Measurements from ENCODE around the gene PSMA7. TPM values are rescaled to one million over a fixed set of nuclear protein-coding genes. Genes with fewer than 3 reads are reported as not detected.

Gene PSMA7
- total RNA-seq, 1 donor = 215 TPM

DNA sequence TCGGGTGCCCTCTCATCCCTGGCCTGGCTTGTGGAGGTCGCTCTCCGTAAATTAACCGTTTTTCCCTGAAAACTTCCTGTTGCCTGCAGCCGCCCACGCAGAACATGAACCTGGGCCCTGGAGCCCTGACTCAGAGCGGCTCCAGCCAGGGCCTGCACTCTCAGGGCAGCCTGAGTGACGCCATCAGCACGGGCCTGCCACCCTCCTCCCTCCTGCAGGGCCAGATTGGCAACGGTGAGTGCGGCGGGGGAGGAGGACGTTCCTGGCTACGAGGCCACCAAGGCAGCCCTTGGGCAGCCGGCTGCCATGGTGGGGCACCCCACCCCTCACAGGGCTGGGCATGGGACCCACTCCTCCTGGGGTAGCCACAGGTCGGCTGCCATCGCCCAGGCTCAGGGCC, 18.2 kb upstream of the PSMA7 start:
- H3K36me3 ChIP-seq (ENCODE audit: insufficient read depth, low read length) = peaks cover 21% of the 10 kb centered on the region

DNA sequence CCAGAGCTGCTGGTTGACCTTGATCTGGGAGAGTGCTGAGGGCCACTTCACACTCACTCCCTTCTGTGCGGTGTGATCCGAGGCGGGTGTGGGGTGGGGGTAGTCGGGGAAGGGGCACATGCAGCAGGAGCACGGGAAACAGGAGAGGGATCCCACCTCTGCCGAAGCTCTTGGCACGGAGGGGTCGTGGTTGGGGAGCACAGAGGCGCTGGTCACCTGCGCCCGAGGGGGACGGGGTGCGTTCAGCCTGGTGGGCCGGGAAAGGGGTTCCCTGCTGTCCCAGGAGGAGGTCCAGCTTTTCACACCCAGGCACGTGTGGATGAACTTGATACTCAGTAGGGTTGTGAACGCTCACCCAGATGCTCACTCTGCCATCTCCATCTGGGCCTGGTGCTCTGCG, 17.7 kb upstream of the PSMA7 start:
- Histone ChIP-seq H4K20me1 (ENCODE audit: insufficient read depth, low read length) (peaks cover 17% of the 10 kb centered on the region), H3K27ac (ENCODE audit: low read depth, low read length) (peak overlapping the region; percentile 86), H3K79me2 (ENCODE audit: insufficient read depth, low read length) (peaks cover 49% of the 10 kb centered on the region), H3K27me3 (ENCODE audit: insufficient read depth, low read length) (no peaks in the 10 kb centered on the region), H3K36me3 (ENCODE audit: insufficient read depth, low read length) (peaks cover 19% of the 10 kb centered on the region), H3K4me1 (ENCODE audit: insufficient read depth, low read length) (peaks cover 20% of the 10 kb centered on the region), H2AFZ (ENCODE audit: low read length) (no peak overlapping the region), H3K4me2 (ENCODE audit: insufficient read depth, low read length) (peak overlapping the region; percentile 57), H3K4me3 (ENCODE audit: insufficient read depth, low read length) (peak overlapping the region; percentile 24), H3K9me3 (ENCODE audit: low read depth, low read length) (no peaks in the 10 kb centered on the region)
- TF ChIP-seq, protein P1, sequence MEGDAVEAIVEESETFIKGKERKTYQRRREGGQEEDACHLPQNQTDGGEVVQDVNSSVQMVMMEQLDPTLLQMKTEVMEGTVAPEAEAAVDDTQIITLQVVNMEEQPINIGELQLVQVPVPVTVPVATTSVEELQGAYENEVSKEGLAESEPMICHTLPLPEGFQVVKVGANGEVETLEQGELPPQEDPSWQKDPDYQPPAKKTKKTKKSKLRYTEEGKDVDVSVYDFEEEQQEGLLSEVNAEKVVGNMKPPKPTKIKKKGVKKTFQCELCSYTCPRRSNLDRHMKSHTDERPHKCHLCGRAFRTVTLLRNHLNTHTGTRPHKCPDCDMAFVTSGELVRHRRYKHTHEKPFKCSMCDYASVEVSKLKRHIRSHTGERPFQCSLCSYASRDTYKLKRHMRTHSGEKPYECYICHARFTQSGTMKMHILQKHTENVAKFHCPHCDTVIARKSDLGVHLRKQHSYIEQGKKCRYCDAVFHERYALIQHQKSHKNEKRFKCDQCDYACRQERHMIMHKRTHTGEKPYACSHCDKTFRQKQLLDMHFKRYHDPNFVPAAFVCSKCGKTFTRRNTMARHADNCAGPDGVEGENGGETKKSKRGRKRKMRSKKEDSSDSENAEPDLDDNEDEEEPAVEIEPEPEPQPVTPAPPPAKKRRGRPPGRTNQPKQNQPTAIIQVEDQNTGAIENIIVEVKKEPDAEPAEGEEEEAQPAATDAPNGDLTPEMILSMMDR (IDR thresholded peaks at IDR 0.05; ENCODE audit: extremely low read depth, low read depth, low read length) = no peak
- DNase-seq (ENCODE audit: insufficient read length, low spot score, missing footprints) = no peak

More for the DNA sequence above, 18.2 kb upstream of the PSMA7 start:
- Histone ChIP-seq H3K4me2 (ENCODE audit: insufficient read depth, low read length) (peak overlapping the region; percentile 57), H4K20me1 (ENCODE audit: insufficient read depth, low read length) (peaks cover 13% of the 10 kb centered on the region), H2AFZ (ENCODE audit: low read length) (peak overlapping the region; percentile 57), H3K4me1 (ENCODE audit: insufficient read depth, low read length) (peaks cover 20% of the 10 kb centered on the region), H3K4me3 (ENCODE audit: insufficient read depth, low read length) (peak overlapping the region; percentile 24), H3K27me3 (ENCODE audit: insufficient read depth, low read length) (no peaks in the 10 kb centered on the region), H3K9me3 (ENCODE audit: low read depth, low read length) (no peaks in the 10 kb centered on the region), H3K27ac (ENCODE audit: low read depth, low read length) (peak overlapping the region; percentile 86), H3K79me2 (ENCODE audit: insufficient read depth, low read length) (peaks cover 44% of the 10 kb centered on the region)
- TF ChIP-seq, protein P1 (IDR thresholded peaks at IDR 0.05; ENCODE audit: extremely low read depth, low read depth, low read length) = no peak
- peak; percentile 100 for DNase-seq (ENCODE audit: insufficient read length, low spot score, missing footprints)

DNA sequence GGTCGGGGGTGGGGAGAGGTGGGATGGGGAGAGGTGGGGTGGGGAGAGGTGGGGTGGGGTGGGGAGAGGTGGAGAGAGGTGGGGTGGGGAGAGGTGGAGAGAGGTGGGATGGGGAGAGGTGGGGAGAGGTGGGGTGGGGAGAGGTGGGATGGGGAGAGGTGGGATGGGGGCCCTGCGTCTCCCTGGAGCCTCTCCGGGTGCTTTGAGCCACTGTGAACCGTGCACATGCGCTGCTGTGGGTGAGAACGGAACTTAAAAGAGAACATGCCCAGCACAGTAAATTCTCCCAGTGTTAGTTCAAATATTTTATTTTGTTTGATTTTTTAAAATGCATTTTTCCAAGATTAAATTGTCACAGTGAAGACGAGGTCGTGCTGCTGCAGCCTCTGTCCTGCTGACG, 17.1 kb upstream of the PSMA7 start:
- no peak for DNase-seq (ENCODE audit: insufficient read length, low spot score, missing footprints)
- Histone ChIP-seq H3K9me3 (ENCODE audit: low read depth, low read length) (no peaks in the 10 kb centered on the region), H3K4me3 (ENCODE audit: insufficient read depth, low read length) (no peak overlapping the region), H3K36me3 (ENCODE audit: insufficient read depth, low read length) (peaks cover 15% of the 10 kb centered on the region), H3K4me1 (ENCODE audit: insufficient read depth, low read length) (peaks cover 20% of the 10 kb centered on the region), H2AFZ (ENCODE audit: low read length) (no peak overlapping the region), H3K27me3 (ENCODE audit: insufficient read depth, low read length) (no peaks in the 10 kb centered on the region), H3K4me2 (ENCODE audit: insufficient read depth, low read length) (no peak overlapping the region), H3K79me2 (ENCODE audit: insufficient read depth, low read length) (peaks cover 55% of the 10 kb centered on the region), H3K27ac (ENCODE audit: low read depth, low read length) (no peak overlapping the region), H4K20me1 (ENCODE audit: insufficient read depth, low read length) (peaks cover 23% of the 10 kb centered on the region)
- TF ChIP-seq, protein P1 (IDR thresholded peaks at IDR 0.05; ENCODE audit: extremely low read depth, low read depth, low read length) = no peak

DNA sequence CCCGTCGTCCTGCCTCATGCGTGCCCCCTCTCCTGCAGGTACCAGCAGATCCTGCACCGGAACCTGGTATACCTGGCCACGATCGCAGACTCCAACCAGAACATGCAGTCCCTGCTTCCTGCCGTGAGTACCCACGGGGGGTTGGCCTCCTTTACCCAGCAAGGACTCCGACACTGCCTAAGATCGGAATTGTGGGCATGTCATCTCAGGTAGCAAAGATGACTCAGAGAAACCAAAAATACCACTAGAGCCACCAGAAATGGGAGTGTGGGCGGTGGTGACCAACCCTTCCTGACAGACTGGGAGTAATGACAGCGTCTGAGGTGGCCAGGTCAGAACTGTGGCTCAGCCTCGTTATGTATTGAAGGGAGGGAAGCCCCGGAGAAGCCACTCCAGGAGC, 16.6 kb upstream of the PSMA7 start:
- H3K9me3 ChIP-seq (ENCODE audit: low read depth, low read length) = no peaks in the 10 kb centered on the region
- H3K79me2 ChIP-seq (ENCODE audit: insufficient read depth, low read length) = peaks cover 59% of the 10 kb centered on the region
- peak; percentile 87 for DNase-seq (ENCODE audit: insufficient read length, low spot score, missing footprints)
- no peak overlapping the region for H3K4me2 ChIP-seq (ENCODE audit: insufficient read depth, low read length)
- H2AFZ ChIP-seq (ENCODE audit: low read length) = no peak overlapping the region
- peaks cover 11% of the 10 kb centered on the region for H3K36me3 ChIP-seq (ENCODE audit: insufficient read depth, low read length)
- no peak overlapping the region for H3K4me3 ChIP-seq (ENCODE audit: insufficient read depth, low read length)
- H3K27ac ChIP-seq (ENCODE audit: low read depth, low read length) = peak overlapping the region; percentile 37
- TF ChIP-seq, protein P1 (IDR thresholded peaks at IDR 0.05; ENCODE audit: extremely low read depth, low read depth, low read length) = no peak
- peaks cover 26% of the 10 kb centered on the region for H4K20me1 ChIP-seq (ENCODE audit: insufficient read depth, low read length)
- peaks cover 20% of the 10 kb centered on the region for H3K4me1 ChIP-seq (ENCODE audit: insufficient read depth, low read length)
- no peaks in the 10 kb centered on the region for H3K27me3 ChIP-seq (ENCODE audit: insufficient read depth, low read length)

Data from osteoblast (primary cell).